GM21381 (cell line): ENCODE results near the gene CCDC148.
"Not testable (repeated sequence)": the region's sequence is repeated elsewhere in the genome, so short reads cannot be mapped to it uniquely, and the experiment has no call there.

Experiments
- ATAC-seq: cut with Tn5 transposase; IDR thresholded peaks from one replicate; pipeline ENCODE4 v1.9.1; 2021; ENCODE audit warnings: mild to moderate bottlenecking, moderate library complexity; ENCODE audit not compliant: unreplicated experiment

The CCDC148 gene

DNA sequence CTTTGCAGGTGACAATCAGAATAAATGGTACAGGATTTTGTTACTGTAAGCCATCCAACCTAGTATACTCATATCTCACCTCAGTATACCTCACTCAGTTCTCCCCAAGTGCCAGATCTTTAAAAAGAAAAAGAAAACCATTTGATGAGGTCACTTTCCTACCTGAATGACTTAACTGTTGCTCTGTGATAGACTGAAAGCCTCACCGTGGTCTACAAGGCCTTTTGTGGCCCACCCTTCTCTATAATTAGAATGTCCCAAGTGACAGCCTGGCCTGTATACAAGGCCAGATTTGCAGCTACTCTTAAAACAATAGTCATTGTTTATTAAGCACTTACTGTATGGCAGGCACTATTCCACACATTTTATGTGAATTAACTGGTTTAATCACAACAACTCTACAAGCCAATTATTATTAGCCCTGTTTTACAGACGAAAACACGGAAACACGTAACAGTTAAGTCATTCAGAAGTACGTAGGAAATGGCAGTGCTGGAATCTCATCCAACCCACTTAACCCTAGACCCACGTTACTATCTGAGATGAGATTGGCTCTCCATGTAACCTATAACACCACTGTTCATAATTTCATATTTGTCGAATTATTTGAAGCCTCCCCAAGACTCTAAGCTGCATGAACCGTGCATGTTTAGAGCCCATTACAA lies 28.5 kb upstream of the CCDC148 start:
- peak; percentile 67 for ATAC-seq

DNA sequence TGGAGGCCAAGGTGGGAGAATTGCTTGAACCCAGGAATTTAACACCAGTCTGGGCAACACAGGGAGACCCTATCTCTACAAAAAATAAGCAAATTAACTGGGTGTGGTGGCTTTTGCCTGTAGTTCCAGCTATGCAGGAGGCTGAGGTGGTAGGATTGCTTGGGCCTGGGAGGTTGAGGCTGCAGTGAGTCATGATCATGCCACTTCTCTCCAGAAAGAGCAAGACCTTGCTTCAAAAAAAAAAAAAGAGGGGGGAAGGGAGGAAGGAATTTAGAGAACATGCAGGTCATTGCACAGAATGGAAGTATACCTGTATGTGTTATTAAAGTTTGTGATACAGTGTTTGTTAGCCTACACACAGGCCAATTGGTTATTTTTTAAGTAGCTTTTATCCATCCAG lies 26.0 kb upstream of the CCDC148 start:
- ATAC-seq = no peak

DNA sequence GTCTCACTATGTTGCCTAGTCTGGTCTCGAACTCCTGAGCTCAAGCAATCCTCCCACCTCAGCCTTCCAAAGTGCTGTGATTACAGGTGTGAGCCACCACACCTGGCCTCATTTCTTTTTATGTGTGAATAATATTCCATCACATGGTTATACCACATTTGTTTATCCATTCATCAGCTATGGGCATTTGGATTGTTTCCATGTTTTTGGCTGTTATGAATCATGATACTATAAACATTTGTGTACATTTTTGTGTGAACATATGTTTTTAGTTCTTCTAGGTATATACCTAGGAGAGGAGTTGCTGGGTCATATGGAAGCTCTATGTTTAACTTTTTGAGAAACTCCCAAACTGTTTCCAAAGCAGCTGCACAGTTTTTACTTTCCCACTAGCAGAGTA lies 24.6 kb upstream of the CCDC148 start:
- no peak for ATAC-seq

DNA sequence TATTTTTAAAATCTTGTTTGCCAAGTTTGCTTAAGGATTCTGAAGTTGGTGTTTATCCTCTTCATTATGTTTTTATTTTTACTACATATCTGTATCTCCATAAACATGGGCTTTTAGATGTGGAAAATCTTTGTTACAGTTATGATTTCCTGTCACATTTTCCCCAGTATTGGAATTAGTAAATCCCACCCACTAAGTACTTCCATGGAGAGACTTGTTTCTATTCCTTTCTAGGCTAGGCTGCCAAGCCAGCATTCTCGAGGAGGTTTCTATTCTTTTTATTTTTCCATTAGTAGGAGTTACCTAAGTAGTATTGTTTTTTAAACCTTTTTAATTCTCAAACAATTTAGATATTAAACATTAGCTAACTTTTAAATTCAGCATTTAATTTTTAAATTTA lies 22.3 kb upstream of the CCDC148 start:
- ATAC-seq = no peak

DNA sequence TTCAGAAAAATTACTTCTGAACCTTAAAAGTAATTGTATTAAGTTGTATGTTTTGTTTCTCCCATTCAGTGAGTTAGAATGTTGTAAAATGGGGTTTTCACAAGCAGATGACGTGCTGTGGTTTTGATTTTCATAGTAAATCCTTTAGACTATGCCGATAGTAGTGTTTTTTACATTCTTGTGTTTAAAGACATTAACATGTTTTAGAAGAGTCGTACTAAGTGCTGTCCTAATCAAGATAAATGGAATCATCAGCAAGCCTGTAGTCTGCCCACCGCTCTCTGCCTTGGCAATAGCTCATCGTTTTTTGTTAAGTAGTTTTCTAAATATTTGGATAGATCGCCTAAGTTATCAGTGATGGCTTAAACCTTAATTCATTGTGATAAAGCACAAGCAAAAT lies 21.7 kb upstream of the CCDC148 start:
- ATAC-seq = no peak

DNA sequence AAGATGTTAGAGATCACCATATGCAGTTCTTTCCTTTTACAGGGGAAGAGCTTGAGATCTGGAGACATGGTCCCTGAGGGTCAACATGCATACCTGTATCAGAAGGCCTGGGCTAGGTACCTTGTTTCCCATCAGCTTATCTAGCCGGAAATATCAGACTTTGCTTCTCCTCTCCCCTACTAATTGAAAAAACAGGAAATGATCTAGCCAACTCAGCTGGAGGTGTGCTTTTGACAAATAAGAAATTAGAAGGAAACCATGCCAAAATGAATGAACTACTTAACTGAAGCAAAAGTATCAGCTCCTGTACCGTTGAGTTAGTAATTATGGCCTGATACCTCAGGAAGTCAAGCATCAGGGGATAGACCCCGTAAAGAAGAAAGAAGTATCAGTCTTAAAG lies 20.6 kb upstream of the CCDC148 start:
- ATAC-seq = no peak

DNA sequence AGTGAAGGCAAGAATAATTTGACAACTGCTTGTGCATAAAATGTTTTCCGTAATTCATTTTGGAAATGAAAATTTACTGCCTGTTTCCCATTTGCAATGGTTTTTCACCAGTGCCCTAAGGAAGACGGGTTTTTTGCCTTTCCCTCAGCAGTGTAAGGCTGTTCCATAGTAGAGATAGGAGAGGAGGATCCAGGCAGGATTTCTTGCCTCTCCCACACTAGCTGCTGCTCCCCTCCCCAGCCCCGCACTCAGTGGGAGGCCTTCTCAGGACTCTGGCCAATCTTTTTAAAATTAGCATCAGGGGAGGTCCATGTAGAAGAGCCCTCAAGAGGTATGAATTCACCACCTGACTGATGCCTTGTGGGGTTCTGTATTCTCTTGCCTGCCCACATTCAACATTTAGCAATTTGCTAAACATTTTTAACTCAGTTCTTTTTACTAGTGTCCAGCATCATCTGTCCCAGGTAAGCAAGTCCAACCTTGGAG lies 18.0 kb upstream of the CCDC148 start:
- ATAC-seq = not testable (repeated sequence)

DNA sequence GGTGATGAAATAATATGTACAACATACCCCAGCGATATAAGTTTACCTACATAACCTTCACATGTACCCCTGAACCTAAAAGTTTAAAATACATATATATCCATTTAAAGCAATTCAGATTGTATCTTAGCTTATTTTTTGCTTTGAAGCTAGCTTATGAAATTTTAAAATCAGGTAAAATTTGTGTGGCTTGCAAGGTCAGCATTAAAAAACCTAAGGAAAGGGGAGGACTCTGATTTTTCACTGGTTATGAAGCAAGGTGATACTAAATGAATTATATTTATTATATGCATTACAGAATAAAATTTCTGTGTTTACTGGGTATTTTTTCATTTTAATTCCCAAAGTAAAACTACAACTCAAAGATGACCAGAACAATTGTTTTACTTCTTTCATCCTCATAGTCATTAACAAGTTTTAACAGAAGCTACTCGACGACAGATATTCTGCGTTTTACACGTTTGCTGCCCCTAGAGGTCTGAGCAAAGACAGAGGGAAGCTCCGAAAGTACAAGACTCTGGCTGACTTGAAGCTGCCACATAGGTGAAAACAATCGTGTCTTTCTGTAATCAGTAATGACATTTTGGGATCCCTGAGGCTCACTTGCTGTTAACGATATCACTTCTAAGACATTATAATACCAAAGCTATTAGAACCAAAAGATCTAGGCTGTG lies 17.3 kb upstream of the CCDC148 start:
- ATAC-seq = no peak

DNA sequence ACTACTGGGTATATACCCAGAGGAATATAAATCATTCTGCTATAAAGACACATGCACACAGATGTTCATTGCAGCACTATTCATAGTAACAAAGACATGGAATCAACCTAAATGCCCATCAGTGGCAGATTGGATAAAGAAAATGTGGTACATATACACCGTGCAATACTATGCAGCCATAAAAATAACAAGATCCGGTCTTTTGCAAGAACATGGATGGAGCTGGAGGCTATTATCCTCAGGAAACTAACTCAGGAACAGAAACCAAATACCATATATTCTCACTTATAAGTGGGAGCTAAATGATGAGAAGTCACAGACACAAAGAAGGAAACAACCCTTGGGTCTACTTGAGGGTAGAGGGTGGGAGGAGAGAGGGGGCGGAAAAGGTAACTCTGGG lies 16.7 kb upstream of the CCDC148 start:
- ATAC-seq = not testable (repeated sequence)

DNA sequence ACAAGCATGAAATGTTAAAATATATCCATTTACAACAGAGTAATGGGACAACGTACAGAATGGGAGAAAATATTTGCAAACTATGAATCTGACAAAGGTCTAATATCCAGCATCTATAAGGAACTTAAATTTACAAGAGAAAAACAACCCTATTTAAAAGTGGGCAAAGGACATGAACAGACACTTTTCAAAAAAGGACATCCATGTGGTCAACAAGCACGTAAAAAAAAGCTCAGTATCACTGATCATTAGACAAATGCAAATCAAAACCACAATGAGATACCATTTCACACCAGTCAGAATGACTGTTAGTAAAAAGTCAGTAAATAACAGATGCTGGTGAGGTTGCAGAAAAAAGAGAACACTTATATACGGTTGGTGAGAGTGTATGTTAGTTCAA lies 16.3 kb upstream of the CCDC148 start:
- not testable (repeated sequence) for ATAC-seq

DNA sequence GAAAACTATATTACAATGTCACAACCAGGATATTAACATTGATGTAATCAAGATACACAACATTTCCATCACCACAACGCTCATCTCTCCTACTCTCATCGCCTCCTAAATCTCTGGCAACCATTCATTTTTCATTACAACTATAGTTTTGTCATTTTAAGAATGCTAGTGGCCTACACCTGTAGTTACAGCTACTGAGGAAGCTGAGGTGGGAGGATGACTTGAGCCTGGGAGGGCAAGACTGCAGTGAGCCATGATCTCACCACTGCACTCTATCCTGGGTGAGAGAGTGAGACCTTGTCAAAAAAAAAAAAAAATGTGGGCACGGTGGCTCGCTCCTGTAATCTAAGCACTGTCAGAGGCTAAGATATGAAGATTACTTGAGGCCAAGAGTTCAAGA lies 10.7 kb upstream of the CCDC148 start:
- ATAC-seq = no peak

DNA sequence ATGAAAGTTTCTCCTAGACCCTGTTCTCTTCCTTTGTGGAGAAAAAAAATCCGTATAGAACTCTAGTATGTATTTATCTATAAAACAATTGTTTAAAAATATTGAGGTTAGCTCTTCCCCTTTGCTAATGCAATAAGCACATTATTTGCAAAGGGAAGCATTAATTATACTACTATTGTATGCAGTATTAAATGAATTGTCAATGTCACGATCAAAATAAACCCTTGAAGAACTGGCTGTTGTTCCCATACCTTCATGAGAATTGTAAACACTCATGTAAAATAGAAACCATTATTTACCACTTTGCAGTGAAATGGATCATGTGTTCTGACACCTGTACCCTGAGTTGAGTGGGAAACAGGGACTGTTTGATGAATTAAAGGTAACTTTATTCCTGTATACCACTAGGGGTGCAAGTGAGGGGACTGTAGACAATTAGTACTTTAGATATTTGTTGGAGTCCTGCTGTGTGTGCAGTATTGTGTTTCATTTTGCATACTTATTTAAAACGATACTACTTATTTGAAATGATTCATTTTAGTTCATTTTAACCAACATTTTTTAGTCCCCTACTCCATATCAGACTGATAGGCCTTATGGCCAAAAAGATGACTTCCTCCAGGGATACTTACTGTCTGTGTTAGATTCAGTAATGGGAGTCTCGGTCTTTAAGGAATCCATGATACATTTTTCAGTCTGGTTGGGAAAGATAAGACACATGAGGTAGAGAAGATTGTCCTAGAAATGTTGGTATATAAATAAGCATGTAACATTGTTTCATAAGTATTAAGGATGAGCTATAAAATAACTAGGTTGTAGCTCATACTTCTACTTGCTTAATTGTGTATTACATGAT lies 8.1 kb upstream of the CCDC148 start:
- ATAC-seq = peak; percentile 68

DNA sequence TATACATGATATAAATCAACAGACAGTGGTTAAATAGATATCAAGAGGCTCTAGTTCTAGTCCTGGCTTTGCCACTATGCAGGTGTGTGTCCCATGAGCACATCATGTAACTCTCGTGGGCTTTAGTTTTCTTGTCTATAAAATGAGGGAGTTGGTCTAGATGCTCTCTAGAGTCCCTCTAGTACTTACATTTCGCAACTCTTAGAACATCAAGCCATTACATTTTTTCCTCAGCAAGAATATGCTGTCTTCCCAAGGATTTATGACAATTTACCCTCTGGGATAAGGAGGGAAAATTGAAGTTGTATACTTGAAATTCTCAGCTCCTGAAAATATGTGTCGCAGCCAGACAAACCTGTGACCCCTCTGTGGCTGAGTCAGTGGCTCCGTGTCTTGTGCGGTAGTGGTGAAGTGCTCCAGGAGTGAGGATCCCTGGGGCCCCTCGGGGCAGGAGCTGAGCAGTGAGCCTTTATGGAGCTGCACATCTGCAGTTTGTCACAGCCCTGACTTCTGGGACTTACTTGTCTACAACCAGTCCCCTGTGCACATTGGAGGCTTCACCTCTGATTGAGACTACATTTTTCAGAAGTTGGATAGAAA lies 7.0 kb upstream of the CCDC148 start:
- no peak for ATAC-seq

DNA sequence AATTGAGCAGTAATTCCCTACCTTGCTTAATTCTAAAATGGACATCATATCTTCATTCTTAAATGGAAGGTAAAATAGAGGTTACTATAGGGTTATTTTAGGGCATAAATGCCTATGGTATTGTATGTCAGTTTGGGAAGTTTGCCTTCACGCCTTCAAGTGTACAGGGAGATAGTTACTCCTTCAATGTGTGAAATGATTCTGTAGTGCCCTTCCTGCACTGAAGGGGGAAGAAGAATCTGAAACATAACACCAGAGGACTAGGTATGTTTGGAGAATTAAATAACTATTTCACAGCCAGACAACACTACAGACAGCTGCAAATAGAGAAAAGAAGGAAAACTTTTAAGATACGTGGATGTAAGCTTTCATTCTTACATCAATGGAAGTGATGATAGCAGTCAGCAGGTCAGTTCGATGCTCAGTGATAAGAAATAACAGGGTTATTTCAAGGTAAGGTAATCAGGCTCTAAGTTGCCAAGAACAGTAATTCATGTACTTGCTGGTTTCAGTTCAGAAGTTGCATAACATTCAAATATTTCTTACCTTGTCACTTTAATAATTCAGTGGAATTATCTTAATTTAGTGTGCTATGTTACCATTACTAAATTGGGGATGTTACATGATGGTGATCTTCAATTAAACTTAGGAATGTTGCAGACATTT lies 4.2 kb upstream of the CCDC148 start:
- ATAC-seq = no peak

DNA sequence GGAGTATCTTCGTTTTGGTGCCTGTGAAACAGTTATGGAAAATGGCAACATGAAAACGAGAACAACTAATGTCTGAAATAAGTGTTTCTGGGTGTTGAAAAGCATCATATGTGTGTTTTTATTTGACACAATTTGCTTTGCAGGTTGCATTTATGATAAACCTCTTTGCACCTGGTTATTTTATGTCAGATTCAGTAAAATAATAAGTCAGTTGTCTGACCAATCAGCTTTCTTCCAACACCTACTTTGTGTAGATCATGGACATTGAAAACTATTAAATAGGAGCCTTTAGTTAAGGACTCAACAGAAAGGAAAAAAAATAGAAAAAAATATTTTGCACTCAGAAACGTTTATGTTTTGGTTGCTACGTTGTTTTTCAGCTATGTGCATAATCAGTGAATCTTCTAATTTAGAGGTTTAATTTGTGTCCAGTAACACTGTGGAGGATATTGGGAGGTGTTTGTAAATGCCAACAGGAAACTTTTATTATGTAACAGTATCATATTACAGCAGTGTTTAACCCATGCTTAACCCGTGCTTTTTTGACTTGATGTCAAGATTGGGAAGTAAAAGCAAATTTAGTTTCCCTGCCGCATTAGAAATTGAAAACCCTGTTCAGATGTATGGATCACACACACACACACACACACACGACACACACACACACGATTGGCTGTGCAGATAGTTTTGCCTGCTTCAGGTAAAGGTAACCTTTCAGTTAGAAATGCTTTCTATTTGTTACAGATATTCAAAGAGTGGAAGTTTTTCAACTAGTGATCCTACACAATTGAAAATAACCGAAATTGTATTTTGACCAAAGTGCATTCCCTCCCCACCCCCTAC lies 2.8 kb upstream of the CCDC148 start:
- no peak for ATAC-seq

DNA sequence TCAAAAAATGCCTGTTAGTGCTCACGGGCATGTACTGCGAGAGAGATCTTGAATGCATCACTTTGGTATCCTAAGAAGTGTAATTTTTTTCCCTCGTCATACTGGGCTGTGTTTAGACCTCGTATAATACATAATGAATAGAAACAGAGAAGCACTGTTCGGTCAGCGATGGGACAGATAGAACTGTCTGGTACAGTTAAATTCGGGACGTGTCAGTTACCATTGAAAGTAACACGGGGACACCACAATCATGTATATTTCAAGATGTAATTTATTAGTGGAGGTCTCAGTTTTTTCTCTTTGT lies 2.0 kb upstream of the CCDC148 start:
- ATAC-seq = no peak

DNA sequence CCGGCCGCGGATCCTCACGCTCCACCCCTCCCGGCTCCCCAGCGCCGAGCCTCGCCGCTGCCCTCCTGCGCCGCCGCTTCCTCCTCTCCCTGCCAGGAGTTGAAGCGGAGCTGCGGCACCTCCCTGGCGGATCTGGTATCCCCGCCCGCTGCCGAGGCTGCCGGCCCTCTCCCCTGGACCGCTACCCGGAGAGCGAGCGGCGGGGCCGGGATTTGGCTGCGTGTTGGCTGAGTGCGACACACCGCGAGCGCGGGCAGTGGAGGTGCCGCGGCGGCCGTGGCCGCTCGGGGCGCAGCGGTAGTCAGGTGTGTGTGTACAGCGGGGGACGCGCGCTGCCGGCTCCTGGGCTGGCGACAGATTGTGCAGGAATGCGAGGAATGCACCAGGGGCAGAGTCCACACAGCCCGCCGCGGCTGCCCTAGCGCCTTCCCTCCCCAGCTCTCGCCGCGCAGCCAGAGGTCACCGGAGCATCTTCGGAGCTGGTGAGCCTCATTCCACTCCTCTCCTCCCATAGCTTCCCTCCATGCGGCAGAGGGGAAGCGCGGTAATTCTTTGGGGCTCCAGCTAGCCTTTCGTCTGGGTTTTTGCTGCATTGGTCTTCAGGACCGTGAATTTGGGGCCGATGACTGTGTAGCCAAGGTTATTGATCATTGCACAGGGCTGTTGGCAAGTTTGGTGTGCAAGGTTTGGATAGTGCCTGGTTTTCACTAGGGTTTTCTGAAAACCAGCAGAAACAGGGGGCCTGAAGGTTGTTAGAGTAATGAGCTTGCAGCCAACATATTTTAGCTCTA lies 1.5 kb upstream of the CCDC148 start:
- ATAC-seq = peak; percentile 44

DNA sequence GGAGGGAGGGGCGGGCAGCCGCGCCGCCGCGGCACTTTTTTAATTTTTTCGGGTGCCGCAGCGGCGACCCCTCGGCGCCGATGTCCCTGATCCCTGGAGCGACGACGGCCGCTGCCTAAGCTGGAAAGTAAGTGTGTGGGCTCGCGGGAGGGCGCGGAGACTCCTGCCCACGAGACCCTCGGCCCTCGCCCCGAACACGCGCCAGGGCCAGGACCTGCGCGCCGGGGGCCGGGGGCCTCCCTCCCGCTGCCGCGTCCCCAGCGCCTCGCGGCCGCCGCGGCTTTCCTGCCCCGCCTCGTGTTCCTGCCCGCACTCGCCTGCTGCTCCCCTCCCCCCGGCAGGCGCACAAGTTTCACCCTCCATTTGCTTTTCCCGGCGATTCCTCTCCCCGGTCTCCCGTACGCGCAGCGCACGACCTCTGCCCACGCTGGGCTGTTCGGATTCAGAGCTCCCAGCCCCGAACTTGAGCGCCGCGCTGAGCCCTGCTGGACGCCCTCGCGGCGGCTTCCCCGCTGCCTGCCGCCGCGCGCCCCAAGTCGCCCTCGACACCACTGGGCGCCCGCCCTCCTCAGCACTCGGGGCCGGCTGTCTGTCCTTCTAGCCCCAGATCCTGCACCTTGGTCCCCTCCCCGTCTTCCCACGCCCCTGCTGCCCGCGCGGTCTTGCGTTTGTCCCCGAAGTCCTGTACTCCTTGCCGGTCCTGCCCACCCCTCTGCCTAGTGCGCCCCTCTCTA lies 706 bp upstream of the CCDC148 start:
- peak; percentile 37 for ATAC-seq

DNA sequence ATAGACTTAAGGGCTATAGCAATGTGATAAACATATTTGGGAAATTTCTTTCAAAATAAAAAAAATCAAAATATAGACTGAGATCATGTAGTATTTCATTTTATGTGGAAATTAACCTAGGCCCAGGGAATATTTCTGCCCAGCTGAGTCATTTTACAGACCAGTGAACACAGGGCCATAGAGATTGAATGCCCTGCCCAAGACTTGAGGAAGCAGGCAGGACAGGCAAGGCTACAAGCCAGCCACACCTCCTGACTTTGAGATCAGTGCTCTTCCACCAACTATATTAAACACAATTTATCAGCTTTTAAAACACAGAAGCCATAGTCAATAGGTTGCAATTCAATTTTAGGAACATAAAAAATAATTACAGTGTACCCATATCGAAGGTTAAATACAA lies 12.9 kb downstream of the CCDC148 start:
- no peak for ATAC-seq
